ENCODE measurements around the gene TFAP2A.

- TF ChIP-seq ZBTB21 (CRISPR knock-in tag; IDR thresholded peaks at IDR 0.05; ENCODE audit: borderline replicate concordance) (no peak), GABPB1 (CRISPR knock-in tag; IDR thresholded peaks at IDR 0.05) (no peak), ATF2 (CRISPR knock-in tag; IDR thresholded peaks at IDR 0.05; ENCODE audit: borderline replicate concordance, low read depth) (no peak), KAT7 (CRISPR knock-in tag; IDR thresholded peaks at IDR 0.05; ENCODE audit: borderline replicate concordance) (no peak), MYBL2 (CRISPR knock-in tag; IDR thresholded peaks at IDR 0.05) (no peak), NR3C1 (CRISPR knock-in tag; conservative IDR thresholded peaks at IDR 0.05; ENCODE audit: low read depth) (no peak)
- TF ChIP-seq, protein P1, sequence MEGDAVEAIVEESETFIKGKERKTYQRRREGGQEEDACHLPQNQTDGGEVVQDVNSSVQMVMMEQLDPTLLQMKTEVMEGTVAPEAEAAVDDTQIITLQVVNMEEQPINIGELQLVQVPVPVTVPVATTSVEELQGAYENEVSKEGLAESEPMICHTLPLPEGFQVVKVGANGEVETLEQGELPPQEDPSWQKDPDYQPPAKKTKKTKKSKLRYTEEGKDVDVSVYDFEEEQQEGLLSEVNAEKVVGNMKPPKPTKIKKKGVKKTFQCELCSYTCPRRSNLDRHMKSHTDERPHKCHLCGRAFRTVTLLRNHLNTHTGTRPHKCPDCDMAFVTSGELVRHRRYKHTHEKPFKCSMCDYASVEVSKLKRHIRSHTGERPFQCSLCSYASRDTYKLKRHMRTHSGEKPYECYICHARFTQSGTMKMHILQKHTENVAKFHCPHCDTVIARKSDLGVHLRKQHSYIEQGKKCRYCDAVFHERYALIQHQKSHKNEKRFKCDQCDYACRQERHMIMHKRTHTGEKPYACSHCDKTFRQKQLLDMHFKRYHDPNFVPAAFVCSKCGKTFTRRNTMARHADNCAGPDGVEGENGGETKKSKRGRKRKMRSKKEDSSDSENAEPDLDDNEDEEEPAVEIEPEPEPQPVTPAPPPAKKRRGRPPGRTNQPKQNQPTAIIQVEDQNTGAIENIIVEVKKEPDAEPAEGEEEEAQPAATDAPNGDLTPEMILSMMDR (IDR thresholded peaks at IDR 0.05), result no peak
- TF ChIP-seq, protein P2, sequence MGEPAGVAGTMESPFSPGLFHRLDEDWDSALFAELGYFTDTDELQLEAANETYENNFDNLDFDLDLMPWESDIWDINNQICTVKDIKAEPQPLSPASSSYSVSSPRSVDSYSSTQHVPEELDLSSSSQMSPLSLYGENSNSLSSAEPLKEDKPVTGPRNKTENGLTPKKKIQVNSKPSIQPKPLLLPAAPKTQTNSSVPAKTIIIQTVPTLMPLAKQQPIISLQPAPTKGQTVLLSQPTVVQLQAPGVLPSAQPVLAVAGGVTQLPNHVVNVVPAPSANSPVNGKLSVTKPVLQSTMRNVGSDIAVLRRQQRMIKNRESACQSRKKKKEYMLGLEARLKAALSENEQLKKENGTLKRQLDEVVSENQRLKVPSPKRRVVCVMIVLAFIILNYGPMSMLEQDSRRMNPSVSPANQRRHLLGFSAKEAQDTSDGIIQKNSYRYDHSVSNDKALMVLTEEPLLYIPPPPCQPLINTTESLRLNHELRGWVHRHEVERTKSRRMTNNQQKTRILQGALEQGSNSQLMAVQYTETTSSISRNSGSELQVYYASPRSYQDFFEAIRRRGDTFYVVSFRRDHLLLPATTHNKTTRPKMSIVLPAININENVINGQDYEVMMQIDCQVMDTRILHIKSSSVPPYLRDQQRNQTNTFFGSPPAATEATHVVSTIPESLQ (CRISPR knock-in tag; IDR thresholded peaks at IDR 0.05), result no peak
These were observed 14.5 kb downstream of the TFAP2A start for GRCh38 chr6:10400330-10400729.

All from WTC11 (cell line).